GM18868 (cell line): ENCODE data around the gene AMER3.

Experiments used
- ATAC-seq: cut with Tn5 transposase; IDR thresholded peaks from one replicate; pipeline ENCODE4 v1.9.1; 2021; ENCODE audit warnings: mild to moderate bottlenecking, moderate library complexity; ENCODE audit not compliant: unreplicated experiment

The AMER3 gene

GRCh38 chr2:130749078-130749477 lies 6.3 kb upstream of the AMER3 start:
- no peak for ATAC-seq

GRCh38 chr2:130749641-130750040 lies 5.7 kb upstream of the AMER3 start:
- no peak for ATAC-seq

GRCh38 chr2:130754811-130755210 lies 529 bp upstream of the AMER3 start:
- no peak for ATAC-seq

GRCh38 chr2:130756053-130756873 lies 923 bp downstream of the AMER3 start:
- ATAC-seq = peak; percentile 66

GRCh38 chr2:130756874-130757668 lies 1.7 kb downstream of the AMER3 start:
- no peak for ATAC-seq

- ATAC-seq = no peak
Observed at GRCh38 chr2:130759906-130760753, 4.8 kb downstream of the AMER3 start.

GRCh38 chr2:130760754-130761751 lies 5.7 kb downstream of the AMER3 start:
- no peak for ATAC-seq

GRCh38 chr2:130762031-130762909 lies 6.9 kb downstream of the AMER3 start:
- no peak for ATAC-seq

- no peak for ATAC-seq
Observed at GRCh38 chr2:130762910-130763385, 7.6 kb downstream of the AMER3 start.

GRCh38 chr2:130763405-130763804 lies 8.1 kb downstream of the AMER3 start:
- ATAC-seq = no peak

- ATAC-seq = no peak
Observed at GRCh38 chr2:130764035-130764820, 8.9 kb downstream of the AMER3 start.

GRCh38 chr2:130764821-130765115 lies 9.4 kb downstream of the AMER3 start:
- ATAC-seq = no peak

GRCh38 chr2:130765464-130765863 lies 10.1 kb downstream of the AMER3 start:
- no peak for ATAC-seq

GRCh38 chr2:130766037-130766436 lies 10.7 kb downstream of the AMER3 start:
- no peak for ATAC-seq

- no peak for ATAC-seq
Observed at GRCh38 chr2:130766711-130767407, 11.5 kb downstream of the AMER3 start.

GRCh38 chr2:130767408-130767775 lies 12.1 kb downstream of the AMER3 start:
- ATAC-seq = no peak

- ATAC-seq = no peak
Observed at GRCh38 chr2:130768191-130768855, 13.0 kb downstream of the AMER3 start.
